ENCODE data around the gene APLP2.

- TF ChIP-seq CTCF (IDR thresholded peaks at IDR 0.05) (no peak), POLR2A (IDR thresholded peaks at IDR 0.05) (no peak)
These were observed 27.6 kb downstream of the APLP2 start for GRCh38 chr11:130097285-130097684.
